ENCODE results near the gene C4orf46. TPM values are rescaled to one million over a fixed set of nuclear protein-coding genes. Genes with fewer than 3 reads are reported as not detected.

Gene C4orf46
- total RNA-seq, 6 donors from 2014 or later, result 1.8 to 3.2 (median 3.0) TPM; not detected in 1

DNA sequence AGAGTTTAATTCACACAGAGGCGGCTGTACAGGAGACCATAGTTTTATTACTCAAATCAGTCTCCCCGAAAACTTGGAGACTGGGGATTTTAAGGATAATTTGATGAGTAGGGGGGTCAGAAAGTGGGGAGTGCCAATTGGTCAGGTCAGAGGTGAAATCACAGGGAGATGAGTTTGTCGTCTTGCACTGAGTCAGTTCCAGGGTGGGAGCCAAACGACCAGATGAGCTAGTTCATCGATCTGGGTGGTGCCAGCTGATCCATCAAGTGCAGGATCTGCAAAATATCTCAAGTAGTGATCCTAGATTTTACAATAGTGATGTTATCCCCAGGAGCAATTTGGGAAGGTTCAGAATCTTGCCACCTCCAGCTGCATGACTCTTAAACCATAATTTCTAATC lies 4.4 kb upstream of the C4orf46 start:
- Histone ChIP-seq H3K4me1 (peaks cover 6 to 11% (median 7%) of the 10 kb centered on the region in 4 donors), H3K36me3 (no peaks in the 10 kb centered on the region), H3K27ac (no peak overlapping the region), H3K4me3 (no peak overlapping the region), H3K9me3 (no peaks in the 10 kb centered on the region), H3K27me3 (no peaks in the 10 kb centered on the region)
- ATAC-seq (ENCODE audit: low FRiP score in 2 of 2) (no peak), DNase-seq (no peak)
- TF ChIP-seq POLR2AphosphoS5 (IDR thresholded peaks at IDR 0.05) (no peak), EP300 (IDR thresholded peaks at IDR 0.05) (no peak), POLR2A (IDR thresholded peaks at IDR 0.05) (no peak)
- TF ChIP-seq, protein P1, sequence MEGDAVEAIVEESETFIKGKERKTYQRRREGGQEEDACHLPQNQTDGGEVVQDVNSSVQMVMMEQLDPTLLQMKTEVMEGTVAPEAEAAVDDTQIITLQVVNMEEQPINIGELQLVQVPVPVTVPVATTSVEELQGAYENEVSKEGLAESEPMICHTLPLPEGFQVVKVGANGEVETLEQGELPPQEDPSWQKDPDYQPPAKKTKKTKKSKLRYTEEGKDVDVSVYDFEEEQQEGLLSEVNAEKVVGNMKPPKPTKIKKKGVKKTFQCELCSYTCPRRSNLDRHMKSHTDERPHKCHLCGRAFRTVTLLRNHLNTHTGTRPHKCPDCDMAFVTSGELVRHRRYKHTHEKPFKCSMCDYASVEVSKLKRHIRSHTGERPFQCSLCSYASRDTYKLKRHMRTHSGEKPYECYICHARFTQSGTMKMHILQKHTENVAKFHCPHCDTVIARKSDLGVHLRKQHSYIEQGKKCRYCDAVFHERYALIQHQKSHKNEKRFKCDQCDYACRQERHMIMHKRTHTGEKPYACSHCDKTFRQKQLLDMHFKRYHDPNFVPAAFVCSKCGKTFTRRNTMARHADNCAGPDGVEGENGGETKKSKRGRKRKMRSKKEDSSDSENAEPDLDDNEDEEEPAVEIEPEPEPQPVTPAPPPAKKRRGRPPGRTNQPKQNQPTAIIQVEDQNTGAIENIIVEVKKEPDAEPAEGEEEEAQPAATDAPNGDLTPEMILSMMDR (IDR thresholded peaks at IDR 0.05), result no peak
- 82 to 89% methylated on average over 5 of the region's 5 CpGs for WGBS, 2 donors

GRCh38 chr4:158673633-158674032 lies 1.9 kb upstream of the C4orf46 start:
- no peak for ATAC-seq (ENCODE audit: low FRiP score in 2 of 2)
- no peak for TF ChIP-seq POLR2AphosphoS5 (IDR thresholded peaks at IDR 0.05)
- H3K4me1 ChIP-seq, result peaks cover 13 to 22% (median 15%) of the 10 kb centered on the region in 4 donors
- no peak for DNase-seq
- H3K36me3 ChIP-seq, result no peaks in the 10 kb centered on the region
- no peaks in the 10 kb centered on the region for H3K9me3 ChIP-seq
- H3K4me3 ChIP-seq, result no peak overlapping the region
- H3K27ac ChIP-seq, result no peak overlapping the region
- 90% methylated on average over 3 of the region's 3 CpGs for WGBS, 2 donors
- H3K27me3 ChIP-seq, result no peaks in the 10 kb centered on the region

DNA sequence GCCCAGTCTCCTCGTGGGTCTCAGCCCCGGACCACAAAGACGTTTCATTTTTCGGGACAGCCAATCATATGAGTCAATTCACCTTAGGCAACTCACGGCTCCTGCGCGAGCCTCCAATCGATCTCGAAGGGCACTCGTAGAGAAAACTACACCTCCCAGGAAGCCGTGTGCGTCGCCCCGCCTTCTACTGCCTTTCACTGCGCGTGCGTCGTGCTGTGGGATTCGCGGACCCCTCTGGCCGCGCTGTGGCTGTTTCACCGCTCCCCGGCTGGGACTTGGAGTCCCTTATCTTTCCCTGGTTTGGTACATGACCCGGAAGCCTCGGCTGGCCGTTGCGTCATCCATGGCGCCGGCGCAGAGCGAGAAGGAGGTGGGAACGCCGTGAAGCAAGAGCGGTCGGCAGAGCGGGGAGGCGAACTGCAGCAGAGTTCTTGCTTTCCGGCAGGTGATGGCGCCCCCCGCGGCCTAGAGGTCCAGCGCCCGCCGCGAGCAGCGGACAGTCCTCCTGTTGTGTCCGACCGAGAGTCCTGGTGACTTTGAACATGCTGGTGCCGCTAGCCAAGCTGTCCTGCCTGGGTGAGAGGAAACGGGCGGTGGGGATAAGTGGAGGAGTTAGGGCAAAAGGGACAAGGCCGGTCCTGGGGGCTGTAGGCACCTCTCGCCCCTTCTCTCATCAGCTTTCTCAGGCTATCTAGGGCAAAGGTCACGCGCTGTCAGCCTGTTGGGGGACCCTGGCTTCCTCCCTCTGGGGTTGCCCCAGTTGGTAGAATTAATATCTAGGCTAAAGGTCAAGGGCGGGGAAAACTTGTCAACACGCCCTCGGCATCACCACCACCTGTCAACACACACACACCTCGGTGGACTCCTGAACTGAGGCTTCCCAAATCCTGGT lies 474 bp upstream of the C4orf46 start, which contains the start of gene ETFDH:
Gene ETFDH (plus strand): TSS at position 382 of the 892 bp plus-strand sequence. CDS start 161 bp downstream, at position 543.
- peak within 1 kb of the TSS; percentile 93 to 98 (median 95) for H3K27ac ChIP-seq
- WGBS, 2 donors, result 1% methylated on average over 26 to 39 of the region's 60 CpGs
- no peaks in the 10 kb centered on the region for H3K36me3 ChIP-seq
- TF ChIP-seq POLR2A (IDR thresholded peaks at IDR 0.05), result peak in 3 of 4 donors; percentile 71 to 88 (median 88)
- TF ChIP-seq POLR2AphosphoS5 (IDR thresholded peaks at IDR 0.05), result peak; percentile 93 to 96
- TF ChIP-seq, protein P1 (IDR thresholded peaks at IDR 0.05), result peak in 5 of 6 experiments; percentile 71 to 87 (median 82)
- peak in 1 of 4 donors; percentile 84 for TF ChIP-seq EP300 (IDR thresholded peaks at IDR 0.05)
- peak within 1 kb of the TSS; percentile 89 to 98 (median 90) for H3K4me3 ChIP-seq
- peaks cover 13 to 22% (median 15%) of the 10 kb centered on the region in 4 donors for H3K4me1 ChIP-seq
- H3K9me3 ChIP-seq, result no peaks in the 10 kb centered on the region
- peak; percentile 97 to 99 for ATAC-seq (ENCODE audit: low FRiP score in 2 of 2)
- no peaks in the 10 kb centered on the region for H3K27me3 ChIP-seq
- peak; percentile 99 for DNase-seq

GRCh38 chr4:158670975-158671664 lies 567 bp downstream of the C4orf46 start:
- 1% methylated on average over 11 to 35 of the region's 35 CpGs for WGBS, 2 donors
- H3K4me1 ChIP-seq, result peaks cover 13 to 22% (median 15%) of the 10 kb centered on the region in 4 donors
- DNase-seq (peak; percentile 62 to 91), ATAC-seq (ENCODE audit: low FRiP score in 2 of 2) (peak; percentile 2 to 38)
- peak overlapping the region; percentile 89 to 98 (median 90) for H3K4me3 ChIP-seq
- no peaks in the 10 kb centered on the region for H3K27me3 ChIP-seq
- H3K27ac ChIP-seq, result peak overlapping the region; percentile 93 to 98 (median 95)
- H3K9me3 ChIP-seq, result no peaks in the 10 kb centered on the region
- TF ChIP-seq POLR2A (IDR thresholded peaks at IDR 0.05) (no peak), POLR2AphosphoS5 (IDR thresholded peaks at IDR 0.05) (no peak), EP300 (IDR thresholded peaks at IDR 0.05) (no peak)
- TF ChIP-seq, protein P1 (IDR thresholded peaks at IDR 0.05), result no peak
- no peaks in the 10 kb centered on the region for H3K36me3 ChIP-seq

GRCh38 chr4:158669310-158669709 lies 2.4 kb downstream of the C4orf46 start:
- DNase-seq, result no peak
- no peaks in the 10 kb centered on the region for H3K27me3 ChIP-seq
- H3K9me3 ChIP-seq, result no peaks in the 10 kb centered on the region
- TF ChIP-seq POLR2AphosphoS5 (IDR thresholded peaks at IDR 0.05) (no peak), POLR2A (IDR thresholded peaks at IDR 0.05) (no peak), EP300 (IDR thresholded peaks at IDR 0.05) (no peak)
- TF ChIP-seq, protein P1 (IDR thresholded peaks at IDR 0.05), result no peak
- no peak overlapping the region for H3K4me3 ChIP-seq
- H3K4me1 ChIP-seq, result peaks cover 13 to 22% (median 15%) of the 10 kb centered on the region in 4 donors
- WGBS, 2 donors, result 86 to 87% methylated on average over 7 of the region's 7 CpGs
- no peaks in the 10 kb centered on the region for H3K36me3 ChIP-seq
- H3K27ac ChIP-seq, result no peak overlapping the region
- no peak for ATAC-seq (ENCODE audit: low FRiP score in 2 of 2)
